Naive B cell (primary cell): ENCODE results near the gene TLK2. TPM values are rescaled to one million over a fixed set of nuclear protein-coding genes. Genes with fewer than 3 reads are reported as not detected.
"Not testable (repeated sequence)": the region's sequence is repeated elsewhere in the genome, so short reads cannot be mapped to it uniquely, and the experiment has no call there.

ENCODE experiments used
- ATAC-seq, 2 donors: fragments of 150-1000 bp; cut with Tn5 transposase; 2 replicates each; pipeline ENCODE4 v1.10.0; 2021; ENCODE audit warnings: low read depth in 2 of 2, mild to moderate bottlenecking in 2 of 2, moderate library complexity in 2 of 2
- DNase-seq: peaks from one replicate; pipeline ENCODE4 v3.0.0; 2022
- H3K27ac Mint-ChIP-seq, 6 donors: one replicate each; pipeline ENCODE4 v1.8.0; 2020 to 2022; ENCODE audit warnings: mild to moderate bottlenecking in 6 of 6, mixed read lengths in 6 of 6, moderate library complexity in 5 of 6, inconsistent platforms in 2 of 6
- H3K27me3 Mint-ChIP-seq, 3 donors: one replicate each; pipeline ENCODE4 v1.8.0; 2021 to 2022; ENCODE audit warnings: mixed read lengths in 3 of 3, mild to moderate bottlenecking in 1 of 3
- H3K36me3 Mint-ChIP-seq, 2 donors: one replicate each; pipeline ENCODE4 v1.8.0; 2020 to 2022; ENCODE audit warnings: mixed read lengths in 2 of 2, inconsistent platforms in 1 of 2, mild to moderate bottlenecking in 1 of 2
- H3K4me1 Mint-ChIP-seq, 3 donors: one replicate each; pipeline ENCODE4 v1.8.0; 2020 to 2022; ENCODE audit warnings: mixed read lengths in 3 of 3, inconsistent platforms in 1 of 3, mild to moderate bottlenecking in 1 of 3, moderate library complexity in 1 of 3
- H3K4me3 Mint-ChIP-seq, 8 donors: one replicate each; pipeline ENCODE4 v1.8.0; 2020 to 2022; ENCODE audit warnings: mild to moderate bottlenecking in 8 of 8, mixed read lengths in 8 of 8, moderate library complexity in 8 of 8, inconsistent platforms in 2 of 8
- H3K9me3 Mint-ChIP-seq, 7 donors: one replicate each; pipeline ENCODE4 v1.8.0; 2020 to 2022; ENCODE audit warnings: mixed read lengths in 7 of 7, mild to moderate bottlenecking in 5 of 7, inconsistent platforms in 2 of 7, moderate library complexity in 1 of 7
- polyA plus RNA-seq, 6 donors: library from polyadenylated mRNA; unstranded; fragments of 300-500 nt; fragmentation: Illumina TruSeq; gene quantifications; one replicate each; pipeline ENCODE4 v1.2.3, GENCODE V29; 2021; ENCODE audit warnings: low read depth in 6 of 6

Gene TLK2
- polyA plus RNA-seq, 6 donors from 2014 or later: 9.0 to 18.4 (median 14.3) TPM

- no peaks in the 10 kb centered on the region for H3K27me3 Mint-ChIP-seq
- no peaks in the 10 kb centered on the region for H3K9me3 Mint-ChIP-seq
- ATAC-seq (no peak), DNase-seq (no peak)
- peaks cover 37 to 43% of the 10 kb centered on the region in 2 donors for H3K36me3 Mint-ChIP-seq
- H3K27ac Mint-ChIP-seq: no peak overlapping the region
- H3K4me3 Mint-ChIP-seq: no peak overlapping the region
- H3K4me1 Mint-ChIP-seq: peaks cover 0 to 6% (median 0%) of the 10 kb centered on the region in 3 donors
Observed at GRCh38 chr17:62605588-62605987, 127.0 kb downstream of the TLK2 start.

GRCh38 chr17:62611292-62611691 lies 132.7 kb downstream of the TLK2 start:
- Mint-ChIP-seq H3K36me3 (peaks cover 31 to 36% of the 10 kb centered on the region in 2 donors), H3K27me3 (no peaks in the 10 kb centered on the region), H3K4me3 (no peak overlapping the region), H3K27ac (peak overlapping the region in 3 of 6 donors; percentile 4 to 35 (median 15)), H3K9me3 (no peaks in the 10 kb centered on the region), H3K4me1 (peaks cover 0 to 6% (median 0%) of the 10 kb centered on the region in 3 donors)
- peak; percentile 54 to 63 for ATAC-seq
- DNase-seq: no peak

- DNase-seq (no peak), ATAC-seq (peak; percentile 27 to 47)
- Mint-ChIP-seq H3K9me3 (no peaks in the 10 kb centered on the region), H3K36me3 (peaks cover 29 to 36% of the 10 kb centered on the region in 2 donors), H3K27ac (peak overlapping the region in 2 of 6 donors; percentile 4 to 34), H3K4me1 (peaks cover 0 to 6% (median 0%) of the 10 kb centered on the region in 3 donors), H3K4me3 (no peak overlapping the region), H3K27me3 (no peaks in the 10 kb centered on the region)
Observed at GRCh38 chr17:62611728-62612127, 133.1 kb downstream of the TLK2 start.

- not testable (repeated sequence) for H3K27me3 Mint-ChIP-seq, H3K4me1 Mint-ChIP-seq, H3K27ac Mint-ChIP-seq, DNase-seq, H3K9me3 Mint-ChIP-seq, ATAC-seq
- H3K4me3 Mint-ChIP-seq: peak overlapping the region in 1 of 8 donors; percentile 41
- H3K36me3 Mint-ChIP-seq: peaks cover 26 to 33% of the 10 kb centered on the region in 2 donors
Observed at GRCh38 chr17:62612289-62612688, 133.7 kb downstream of the TLK2 start.

GRCh38 chr17:62613095-62613494 lies 134.5 kb downstream of the TLK2 start:
- ATAC-seq, H3K4me1 Mint-ChIP-seq, H3K4me3 Mint-ChIP-seq, DNase-seq, H3K9me3 Mint-ChIP-seq, H3K27ac Mint-ChIP-seq, H3K27me3 Mint-ChIP-seq: not testable (repeated sequence)
- H3K36me3 Mint-ChIP-seq: peaks cover 18 to 25% of the 10 kb centered on the region in 2 donors

GRCh38 chr17:62614142-62614541 lies 135.5 kb downstream of the TLK2 start:
- no peak for DNase-seq
- Mint-ChIP-seq H3K36me3 (peaks cover 17 to 20% of the 10 kb centered on the region in 2 donors), H3K4me3 (no peak overlapping the region)

GRCh38 chr17:62615503-62615902 lies 136.9 kb downstream of the TLK2 start:
- peaks cover 0 to 1% (median 0%) of the 10 kb centered on the region in 3 donors for H3K4me1 Mint-ChIP-seq
- H3K4me3 Mint-ChIP-seq: no peak overlapping the region
- no peaks in the 10 kb centered on the region for H3K27me3 Mint-ChIP-seq
- H3K27ac Mint-ChIP-seq: peak overlapping the region in 2 of 6 donors; percentile 33 to 69
- ATAC-seq (no peak), DNase-seq (no peak)
- H3K36me3 Mint-ChIP-seq: peaks cover 11 to 12% of the 10 kb centered on the region in 2 donors
- no peaks in the 10 kb centered on the region for H3K9me3 Mint-ChIP-seq

More at GRCh38 chr17:62614142-62614541, 135.5 kb downstream of the TLK2 start:
- ATAC-seq: no peak
- H3K9me3 Mint-ChIP-seq: no peaks in the 10 kb centered on the region
- H3K27me3 Mint-ChIP-seq: no peaks in the 10 kb centered on the region
- H3K4me1 Mint-ChIP-seq: peaks cover 0 to 6% (median 0%) of the 10 kb centered on the region in 3 donors
- H3K27ac Mint-ChIP-seq: peak overlapping the region in 1 of 6 donors; percentile 53

- Mint-ChIP-seq H3K4me3 (no peak overlapping the region), H3K27ac (peak overlapping the region in 3 of 6 donors; percentile 56 to 89 (median 84)), H3K9me3 (no peaks in the 10 kb centered on the region), H3K4me1 (no peaks in the 10 kb centered on the region), H3K36me3 (peaks cover 9% of the 10 kb centered on the region in 2 donors), H3K27me3 (no peaks in the 10 kb centered on the region)
- no peak for ATAC-seq
- DNase-seq: no peak
Observed at GRCh38 chr17:62616993-62617893, 138.6 kb downstream of the TLK2 start.

GRCh38 chr17:62617894-62618472 lies 139.4 kb downstream of the TLK2 start:
- DNase-seq (no peak), ATAC-seq (no peak)
- Mint-ChIP-seq H3K4me3 (no peak overlapping the region), H3K27ac (peak overlapping the region in 3 of 6 donors; percentile 43 to 84 (median 65)), H3K36me3 (peaks cover 9% of the 10 kb centered on the region in 2 donors), H3K4me1 (no peaks in the 10 kb centered on the region), H3K27me3 (no peaks in the 10 kb centered on the region), H3K9me3 (no peaks in the 10 kb centered on the region)

GRCh38 chr17:62618647-62619416 lies 140.2 kb downstream of the TLK2 start:
- Mint-ChIP-seq H3K27me3 (no peaks in the 10 kb centered on the region), H3K27ac (peak overlapping the region in 2 of 6 donors; percentile 58 to 62), H3K36me3 (peaks cover 9% of the 10 kb centered on the region in 2 donors), H3K4me3 (peak overlapping the region in 1 of 8 donors; percentile 33), H3K9me3 (no peaks in the 10 kb centered on the region), H3K4me1 (no peaks in the 10 kb centered on the region)
- ATAC-seq (no peak), DNase-seq (no peak)

GRCh38 chr17:62619417-62620155 lies 141.0 kb downstream of the TLK2 start:
- Mint-ChIP-seq H3K36me3 (peaks cover 4 to 7% of the 10 kb centered on the region in 2 donors), H3K9me3 (no peaks in the 10 kb centered on the region), H3K4me3 (peak overlapping the region in 1 of 8 donors; percentile 60), H3K27me3 (no peaks in the 10 kb centered on the region), H3K27ac (no peak overlapping the region), H3K4me1 (no peaks in the 10 kb centered on the region)
- DNase-seq (no peak), ATAC-seq (no peak)

- Mint-ChIP-seq H3K4me1 (no peaks in the 10 kb centered on the region), H3K4me3 (no peak overlapping the region), H3K27me3 (peaks cover 0 to 9% (median 0%) of the 10 kb centered on the region in 3 donors), H3K36me3 (no peaks in the 10 kb centered on the region), H3K9me3 (no peaks in the 10 kb centered on the region), H3K27ac (no peak overlapping the region)
- no peak for ATAC-seq
- DNase-seq: no peak
Observed at GRCh38 chr17:62621223-62621622, 142.6 kb downstream of the TLK2 start.
